GM18519 (cell line): ENCODE data around the gene VWF.

Experiments used
- ATAC-seq: cut with Tn5 transposase; IDR thresholded peaks from one replicate; pipeline ENCODE4 v1.9.1; 2021; ENCODE audit warnings: mild to moderate bottlenecking, moderate library complexity; ENCODE audit not compliant: unreplicated experiment, low FRiP score

VWF gene

GRCh38 chr12:5901416-5901815, 223.1 kb downstream of the VWF start:
- ATAC-seq = no peak

DNA sequence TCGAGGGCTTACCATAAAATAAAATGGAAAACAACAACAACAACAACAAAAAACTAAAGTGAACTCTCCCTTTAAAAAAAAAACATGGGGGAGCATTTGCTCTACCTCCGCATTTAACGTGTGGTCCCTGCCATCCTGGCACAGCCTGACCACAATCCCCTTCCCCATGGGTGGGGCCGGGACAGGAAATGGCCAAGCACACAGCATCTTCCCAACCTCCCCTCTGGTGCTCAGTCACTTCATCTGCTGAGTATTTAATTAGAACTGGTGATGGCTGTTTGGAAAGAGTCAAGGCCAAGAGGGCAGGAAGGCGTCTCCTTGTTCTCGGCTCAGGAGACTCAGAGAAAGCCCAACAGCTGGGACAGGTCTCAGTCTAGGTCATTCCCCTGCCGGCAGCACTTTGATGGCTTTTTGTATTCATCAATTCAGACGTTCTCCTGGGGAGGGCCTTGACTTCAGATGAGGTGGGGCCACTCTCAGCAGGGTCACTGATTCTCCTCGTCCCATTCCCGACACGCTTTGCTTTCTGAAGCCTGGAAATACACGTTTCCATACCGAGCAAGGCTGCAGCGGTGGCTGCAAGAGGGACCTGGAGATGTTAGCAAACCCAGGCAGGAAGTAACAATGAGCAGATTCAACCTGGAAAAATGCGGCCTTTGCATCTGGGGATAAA, 223.8 kb downstream of the VWF start:
- ATAC-seq = no peak

DNA sequence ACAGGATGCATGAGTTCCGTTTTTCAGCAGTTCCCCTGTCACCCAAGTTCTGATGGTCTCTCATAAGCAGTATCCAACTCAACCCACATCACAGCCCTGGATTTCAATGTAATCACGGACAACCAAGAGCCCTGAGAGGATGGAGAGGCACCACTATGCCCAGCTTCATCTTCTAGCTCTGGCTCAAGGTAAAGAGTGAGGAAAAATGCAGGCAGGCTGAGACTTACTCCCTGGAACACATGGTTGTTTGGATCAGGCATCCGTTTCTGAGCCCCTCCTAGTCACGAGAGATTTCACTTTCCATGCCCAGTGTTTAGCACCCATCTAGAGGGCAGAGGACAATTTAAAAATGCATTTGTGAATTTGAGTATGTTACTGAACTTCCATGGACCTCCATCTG, 224.4 kb downstream of the VWF start:
- no peak for ATAC-seq

- ATAC-seq = no peak
Observed at GRCh38 chr12:5899675-5900074, 224.8 kb downstream of the VWF start.

DNA sequence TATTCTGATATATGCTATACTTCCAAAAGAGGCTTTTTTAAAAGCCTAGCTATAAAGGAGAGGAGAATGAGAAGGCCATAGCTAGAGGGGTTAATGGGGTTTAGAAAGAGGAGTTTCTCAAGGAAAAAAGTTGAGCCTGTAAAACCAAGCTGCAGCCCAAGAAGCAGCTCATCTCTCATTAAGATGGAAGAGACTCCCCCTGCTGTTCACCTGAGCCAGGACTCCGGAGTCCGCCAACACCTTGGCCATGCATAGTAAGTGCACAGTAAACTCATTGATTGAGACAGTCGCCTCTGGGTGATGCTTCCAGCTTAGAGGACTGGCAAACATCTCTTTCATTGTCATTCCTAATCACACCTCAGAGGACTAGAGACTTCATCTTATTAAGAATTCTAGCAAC, 225.6 kb downstream of the VWF start:
- no peak for ATAC-seq
